ENCODE data around the gene KLF11. TPM values are rescaled to one million over a fixed set of nuclear protein-coding genes. Genes with fewer than 3 reads are reported as not detected.

The KLF11 gene
- total and polyA plus RNA-seq, 2 donors (not counting 1 experiment from before 2014, with no cell fraction given), result 5.9 to 6.8 TPM

- Histone ChIP-seq H3K4me1 (ENCODE audit: control insufficient read depth, extremely low read depth, insufficient read depth, low read length) (no peaks in the 10 kb centered on the region), H3K9ac (ENCODE audit: insufficient read depth, low read length) (no peak overlapping the region), H3K4me3 (replicated peaks in 1 of 4; ENCODE audit: control extremely low read depth in 1 of 4, insufficient read depth in 1 of 4, low read depth in 3 of 4, low read length in 4 of 4) (no peak overlapping the region), H3K4me2 (ENCODE audit: extremely low read depth, insufficient read depth, low read length) (no peak overlapping the region), H3K36me3 (ENCODE audit: control insufficient read depth, insufficient read depth, low read length) (peaks cover 5% of the 10 kb centered on the region), H2AFZ (ENCODE audit: low read length) (no peak overlapping the region), H3K9me3 (ENCODE audit: control insufficient read depth, insufficient read depth, low read depth, low read length) (no peaks in the 10 kb centered on the region), H3K27ac (ENCODE audit: insufficient read depth, low read length) (no peak overlapping the region), H3K27me3 (ENCODE audit: control insufficient read depth, insufficient read depth, low read length) (no peaks in the 10 kb centered on the region), H4K20me1 (ENCODE audit: control insufficient read depth, extremely low read depth, insufficient read depth, low read length) (no peaks in the 10 kb centered on the region), H3K79me2 (ENCODE audit: control insufficient read depth, insufficient read depth, low read length) (no peaks in the 10 kb centered on the region)
- DNase-seq (ENCODE audit: low read depth in 2 of 2), result peak; percentile 44 to 79
- TF ChIP-seq EZH2 (IDR thresholded peaks at IDR 0.05; ENCODE audit: low read length, missing control alignments), result no peak
- TF ChIP-seq, protein P1, sequence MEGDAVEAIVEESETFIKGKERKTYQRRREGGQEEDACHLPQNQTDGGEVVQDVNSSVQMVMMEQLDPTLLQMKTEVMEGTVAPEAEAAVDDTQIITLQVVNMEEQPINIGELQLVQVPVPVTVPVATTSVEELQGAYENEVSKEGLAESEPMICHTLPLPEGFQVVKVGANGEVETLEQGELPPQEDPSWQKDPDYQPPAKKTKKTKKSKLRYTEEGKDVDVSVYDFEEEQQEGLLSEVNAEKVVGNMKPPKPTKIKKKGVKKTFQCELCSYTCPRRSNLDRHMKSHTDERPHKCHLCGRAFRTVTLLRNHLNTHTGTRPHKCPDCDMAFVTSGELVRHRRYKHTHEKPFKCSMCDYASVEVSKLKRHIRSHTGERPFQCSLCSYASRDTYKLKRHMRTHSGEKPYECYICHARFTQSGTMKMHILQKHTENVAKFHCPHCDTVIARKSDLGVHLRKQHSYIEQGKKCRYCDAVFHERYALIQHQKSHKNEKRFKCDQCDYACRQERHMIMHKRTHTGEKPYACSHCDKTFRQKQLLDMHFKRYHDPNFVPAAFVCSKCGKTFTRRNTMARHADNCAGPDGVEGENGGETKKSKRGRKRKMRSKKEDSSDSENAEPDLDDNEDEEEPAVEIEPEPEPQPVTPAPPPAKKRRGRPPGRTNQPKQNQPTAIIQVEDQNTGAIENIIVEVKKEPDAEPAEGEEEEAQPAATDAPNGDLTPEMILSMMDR (conservative IDR thresholded peaks at IDR 0.05 in 1 of 2, IDR thresholded peaks at IDR 0.05 in 1 of 2; ENCODE audit: low read depth in 1 of 2, low read length in 2 of 2), result peak; percentile 28 to 53
Measured at GRCh38 chr2:10048501-10049171, 5.3 kb downstream of the KLF11 start.

- Histone ChIP-seq H3K36me3 (ENCODE audit: control insufficient read depth, insufficient read depth, low read length) (peaks cover 5% of the 10 kb centered on the region), H3K4me3 (replicated peaks in 1 of 4; ENCODE audit: control extremely low read depth in 1 of 4, insufficient read depth in 1 of 4, low read depth in 3 of 4, low read length in 4 of 4) (no peak overlapping the region), H4K20me1 (ENCODE audit: control insufficient read depth, extremely low read depth, insufficient read depth, low read length) (no peaks in the 10 kb centered on the region), H3K27ac (ENCODE audit: insufficient read depth, low read length) (no peak overlapping the region), H3K9ac (ENCODE audit: insufficient read depth, low read length) (no peak overlapping the region), H3K9me3 (ENCODE audit: control insufficient read depth, insufficient read depth, low read depth, low read length) (no peaks in the 10 kb centered on the region), H3K27me3 (ENCODE audit: control insufficient read depth, insufficient read depth, low read length) (no peaks in the 10 kb centered on the region), H3K4me2 (ENCODE audit: extremely low read depth, insufficient read depth, low read length) (no peak overlapping the region), H3K79me2 (ENCODE audit: control insufficient read depth, insufficient read depth, low read length) (no peaks in the 10 kb centered on the region), H3K4me1 (ENCODE audit: control insufficient read depth, extremely low read depth, insufficient read depth, low read length) (no peaks in the 10 kb centered on the region), H2AFZ (ENCODE audit: low read length) (no peak overlapping the region)
- DNase-seq (ENCODE audit: low read depth in 2 of 2), result no peak
- TF ChIP-seq EZH2 (IDR thresholded peaks at IDR 0.05; ENCODE audit: low read length, missing control alignments), result no peak
Measured at GRCh38 chr2:10052216-10052615, 8.9 kb downstream of the KLF11 start.

DNA sequence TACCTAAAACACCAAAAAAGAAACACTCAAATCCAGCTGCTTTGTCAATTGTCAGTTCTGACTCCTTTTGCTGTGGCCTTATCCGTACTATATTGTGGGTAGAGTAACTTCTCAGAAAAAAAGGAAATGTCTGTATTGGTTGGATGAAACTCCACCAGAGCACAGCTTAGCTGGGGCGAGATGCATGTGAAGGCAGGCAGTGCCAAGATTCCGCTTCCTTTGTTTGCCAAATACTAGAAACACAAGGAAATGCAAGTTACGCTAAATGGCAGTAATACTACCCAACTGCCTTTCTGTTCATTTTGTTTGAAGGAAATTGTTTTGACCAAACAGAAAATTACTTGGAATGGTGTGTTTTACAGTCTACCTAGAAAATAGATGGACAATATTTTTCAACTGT is 10.0 kb downstream of the KLF11 start:
- Histone ChIP-seq H3K4me1 (ENCODE audit: control insufficient read depth, extremely low read depth, insufficient read depth, low read length) (peaks cover 3% of the 10 kb centered on the region), H3K9me3 (ENCODE audit: control insufficient read depth, insufficient read depth, low read depth, low read length) (no peaks in the 10 kb centered on the region), H3K9ac (ENCODE audit: insufficient read depth, low read length) (no peak overlapping the region), H4K20me1 (ENCODE audit: control insufficient read depth, extremely low read depth, insufficient read depth, low read length) (no peaks in the 10 kb centered on the region), H3K27ac (ENCODE audit: insufficient read depth, low read length) (no peak overlapping the region), H3K4me2 (ENCODE audit: extremely low read depth, insufficient read depth, low read length) (no peak overlapping the region), H3K36me3 (ENCODE audit: control insufficient read depth, insufficient read depth, low read length) (no peaks in the 10 kb centered on the region), H3K27me3 (ENCODE audit: control insufficient read depth, insufficient read depth, low read length) (no peaks in the 10 kb centered on the region), H2AFZ (ENCODE audit: low read length) (no peak overlapping the region), H3K79me2 (ENCODE audit: control insufficient read depth, insufficient read depth, low read length) (no peaks in the 10 kb centered on the region), H3K4me3 (replicated peaks in 1 of 4; ENCODE audit: control extremely low read depth in 1 of 4, insufficient read depth in 1 of 4, low read depth in 3 of 4, low read length in 4 of 4) (no peak overlapping the region)
- no peak for DNase-seq (ENCODE audit: low read depth in 2 of 2)
- TF ChIP-seq EZH2 (IDR thresholded peaks at IDR 0.05; ENCODE audit: low read length, missing control alignments), result no peak
- TF ChIP-seq, protein P1 (conservative IDR thresholded peaks at IDR 0.05 in 1 of 2, IDR thresholded peaks at IDR 0.05 in 1 of 2; ENCODE audit: low read depth in 1 of 2, low read length in 2 of 2), result no peak
